Small intestine (tissue), 7 donors: Measurements from ENCODE around the gene VSNL1. TPM values are rescaled to one million over a fixed set of nuclear protein-coding genes. Genes with fewer than 3 reads are reported as not detected.

Experiments
- DNase-seq, 2 donors: peaks; one replicate each; pipeline versions ENCODE4 v3.0.0 to v3.0.0-alpha.2; 2013
- FAIRE-seq: peaks from 2 replicates; lab custom pipeline; 2012; peaks lifted over from hg19 to GRCh38; lab: Jason Lieb, UNC
- H3K27ac ChIP-seq, 3 donors: one replicate each; pipeline ENCODE4 v1.5.1; 2013; ENCODE audit warnings: low read length in 2 of 3, mild to moderate bottlenecking in 2 of 3, control low read depth in 1 of 3, inconsistent platforms in 1 of 3, low read depth in 1 of 3, moderate library complexity in 1 of 3
- H3K27me3 ChIP-seq, 3 donors: one replicate each; pipeline ENCODE4 v1.6.1; 2013; ENCODE audit warnings: low read length in 3 of 3, inconsistent platforms in 1 of 3; ENCODE audit not compliant: control insufficient read depth in 3 of 3, insufficient read depth in 3 of 3
- H3K36me3 ChIP-seq, 3 donors: one replicate each; pipeline ENCODE4 v1.6.1; 2013; ENCODE audit warnings: low read length in 3 of 3, inconsistent platforms in 1 of 3, low read depth in 1 of 3, mild to moderate bottlenecking in 1 of 3, moderate library complexity in 1 of 3; ENCODE audit not compliant: control insufficient read depth in 3 of 3, insufficient read depth in 2 of 3
- H3K4me1 ChIP-seq, 3 donors: one replicate each; pipeline ENCODE4 v1.6.1; 2013; ENCODE audit warnings: low read length in 2 of 3, inconsistent platforms in 1 of 3, low read depth in 1 of 3, mild to moderate bottlenecking in 1 of 3, moderate library complexity in 1 of 3; ENCODE audit not compliant: control insufficient read depth in 3 of 3, insufficient read depth in 2 of 3
- H3K4me3 ChIP-seq, 3 donors: one replicate each; pipeline ENCODE4 v1.5.1; 2013; ENCODE audit warnings: low read length in 3 of 3, control low read depth in 1 of 3, inconsistent platforms in 1 of 3, low read depth in 1 of 3, mild to moderate bottlenecking in 1 of 3, moderate library complexity in 1 of 3
- H3K9me3 ChIP-seq, 2 donors: one replicate each; pipeline ENCODE4 v1.6.1; 2013; ENCODE audit warnings: low read depth in 1 of 2, low read length in 1 of 2; ENCODE audit not compliant: control insufficient read depth in 2 of 2, insufficient read depth in 1 of 2
- WGBS, 3 donors: extraction: QIAGEN DNeasy Blood & Tissue Kit; methylation state at CpG; one replicate each; pipeline ENCODE4 v1.1.7; 2013; 5-methylcytosine and 5-hydroxymethylcytosine counted together
- polyA plus RNA-seq, 4 donors: library from polyadenylated mRNA; stranded (reverse) in 3 of 4; unstranded in 1 of 4; fragments of 200-250 nt in 3 of 4; fragments of 120-200 nt in 1 of 4; gene quantifications; one replicate each; pipeline versions ENCODE4 v1.2.1 to v1.2.3, GENCODE V29; 2013
- donor health status: healthy with polysubstance abuse.
- donor health status: control.
- donor health status: control.
- donor health status: Bipolar disorder and iron deficiency.
- donor health status: healthy.

The VSNL1 gene
- polyA plus RNA-seq, 4 donors, result 0.07 to 0.54 (median 0.16) TPM; not detected in 1

GRCh38 chr2:17604050-17604449 is 63.6 kb downstream of the VSNL1 start:
- 56 to 81% (median 64%) methylated on average over 3 to 5 of the region's 5 CpGs for WGBS, 3 donors
- Histone ChIP-seq H3K4me3 (no peak overlapping the region), H3K9me3 (no peaks in the 10 kb centered on the region), H3K4me1 (no peaks in the 10 kb centered on the region), H3K36me3 (no peaks in the 10 kb centered on the region), H3K27me3 (no peaks in the 10 kb centered on the region), H3K27ac (no peak overlapping the region)
- FAIRE-seq, result no peak
- no peak for DNase-seq

- H3K36me3 ChIP-seq, result no peaks in the 10 kb centered on the region
- no peaks in the 10 kb centered on the region for H3K27me3 ChIP-seq
- WGBS, 3 donors, result 78 to 82% (median 79%) methylated on average over 4 of the region's 4 CpGs
- no peaks in the 10 kb centered on the region for H3K4me1 ChIP-seq
- no peak for DNase-seq
- no peak overlapping the region for H3K27ac ChIP-seq
- no peak overlapping the region for H3K4me3 ChIP-seq
- no peaks in the 10 kb centered on the region for H3K9me3 ChIP-seq
- no peak for FAIRE-seq
Observed at GRCh38 chr2:17605696-17606095, 65.2 kb downstream of the VSNL1 start.

GRCh38 chr2:17606851-17607250 is 66.4 kb downstream of the VSNL1 start:
- Histone ChIP-seq H3K4me3 (no peak overlapping the region), H3K4me1 (no peaks in the 10 kb centered on the region), H3K27ac (no peak overlapping the region), H3K9me3 (no peaks in the 10 kb centered on the region), H3K27me3 (no peaks in the 10 kb centered on the region), H3K36me3 (no peaks in the 10 kb centered on the region)
- WGBS, 3 donors, result 34 to 63% (median 37%) methylated on average over 2 of the region's 2 CpGs
- DNase-seq (no peak), FAIRE-seq (no peak)

GRCh38 chr2:17607379-17607778 is 66.9 kb downstream of the VSNL1 start:
- Histone ChIP-seq H3K36me3 (no peaks in the 10 kb centered on the region), H3K4me3 (no peak overlapping the region), H3K4me1 (no peaks in the 10 kb centered on the region), H3K27me3 (no peaks in the 10 kb centered on the region), H3K9me3 (no peaks in the 10 kb centered on the region), H3K27ac (no peak overlapping the region)
- FAIRE-seq, result no peak
- no peak for DNase-seq
- 57 to 91% (median 75%) methylated on average over 1 of the region's 1 CpG for WGBS, 3 donors

GRCh38 chr2:17608251-17608650 is 67.8 kb downstream of the VSNL1 start:
- Histone ChIP-seq H3K36me3 (no peaks in the 10 kb centered on the region), H3K4me1 (no peaks in the 10 kb centered on the region), H3K4me3 (no peak overlapping the region), H3K9me3 (no peaks in the 10 kb centered on the region), H3K27me3 (no peaks in the 10 kb centered on the region), H3K27ac (no peak overlapping the region)
- FAIRE-seq (no peak), DNase-seq (no peak)
- WGBS, 3 donors, result 68 to 84% (median 72%) methylated on average over 4 of the region's 4 CpGs

- Histone ChIP-seq H3K27me3 (no peaks in the 10 kb centered on the region), H3K36me3 (no peaks in the 10 kb centered on the region), H3K4me3 (no peak overlapping the region), H3K4me1 (no peaks in the 10 kb centered on the region), H3K27ac (no peak overlapping the region), H3K9me3 (no peaks in the 10 kb centered on the region)
- DNase-seq (no peak), FAIRE-seq (no peak)
- WGBS, 3 donors, result 63 to 86% (median 81%) methylated on average over 3 of the region's 3 CpGs
Observed at GRCh38 chr2:17610521-17610920, 70.0 kb downstream of the VSNL1 start.

- DNase-seq, result no peak
- Histone ChIP-seq H3K27ac (no peak overlapping the region), H3K27me3 (no peaks in the 10 kb centered on the region), H3K4me1 (no peaks in the 10 kb centered on the region), H3K36me3 (no peaks in the 10 kb centered on the region), H3K4me3 (no peak overlapping the region), H3K9me3 (no peaks in the 10 kb centered on the region)
- WGBS, 3 donors, result 89 to 93% (median 92%) methylated on average over 3 of the region's 3 CpGs
- no peak for FAIRE-seq
Observed at GRCh38 chr2:17611036-17611435, 70.5 kb downstream of the VSNL1 start.

- DNase-seq, result no peak
- Histone ChIP-seq H3K4me3 (no peak overlapping the region), H3K9me3 (no peaks in the 10 kb centered on the region), H3K4me1 (no peaks in the 10 kb centered on the region), H3K36me3 (no peaks in the 10 kb centered on the region), H3K27ac (no peak overlapping the region), H3K27me3 (no peaks in the 10 kb centered on the region)
- no peak for FAIRE-seq
- 72 to 88% (median 78%) methylated on average over 4 of the region's 4 CpGs for WGBS, 3 donors
Observed at GRCh38 chr2:17614174-17614930, 73.9 kb downstream of the VSNL1 start.

- DNase-seq (no peak), FAIRE-seq (no peak)
- WGBS, 3 donors, result 60 to 90% (median 76%) methylated on average over 1 of the region's 1 CpG
- Histone ChIP-seq H3K4me1 (no peaks in the 10 kb centered on the region), H3K27me3 (no peaks in the 10 kb centered on the region), H3K27ac (no peak overlapping the region), H3K9me3 (no peaks in the 10 kb centered on the region), H3K36me3 (no peaks in the 10 kb centered on the region), H3K4me3 (no peak overlapping the region)
Observed at GRCh38 chr2:17615147-17615546, 74.7 kb downstream of the VSNL1 start.
